Glomerular visceral epithelial cell (primary cell): ENCODE data around the gene KDM6A.
"Not testable (repeated sequence)": the region's sequence is repeated elsewhere in the genome, so short reads cannot be mapped to it uniquely, and the experiment has no call there.

ENCODE experiments used
- DNase-seq: peaks from one replicate; pipeline ENCODE4 v3.0.0-alpha.2; 2016; ENCODE audit errors: extremely low spot score

The KDM6A gene

DNA sequence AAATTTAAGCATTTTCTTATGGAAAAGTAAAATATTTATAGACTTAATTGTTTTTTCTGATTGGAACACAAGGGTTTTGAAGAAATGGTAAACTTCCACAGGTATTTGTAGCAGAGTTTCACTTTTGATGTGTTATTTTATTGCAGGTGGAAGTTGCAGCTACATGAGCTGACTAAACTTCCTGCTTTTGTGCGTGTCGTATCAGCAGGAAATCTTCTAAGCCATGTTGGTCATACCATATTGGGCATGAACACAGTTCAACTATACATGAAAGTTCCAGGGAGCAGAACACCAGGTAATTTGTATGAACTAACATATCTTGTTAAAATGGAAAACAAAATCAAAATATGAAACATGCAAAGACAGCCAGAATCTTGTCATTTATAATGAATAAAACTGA is 210.3 kb downstream of the KDM6A start:
- no peak for DNase-seq

DNA sequence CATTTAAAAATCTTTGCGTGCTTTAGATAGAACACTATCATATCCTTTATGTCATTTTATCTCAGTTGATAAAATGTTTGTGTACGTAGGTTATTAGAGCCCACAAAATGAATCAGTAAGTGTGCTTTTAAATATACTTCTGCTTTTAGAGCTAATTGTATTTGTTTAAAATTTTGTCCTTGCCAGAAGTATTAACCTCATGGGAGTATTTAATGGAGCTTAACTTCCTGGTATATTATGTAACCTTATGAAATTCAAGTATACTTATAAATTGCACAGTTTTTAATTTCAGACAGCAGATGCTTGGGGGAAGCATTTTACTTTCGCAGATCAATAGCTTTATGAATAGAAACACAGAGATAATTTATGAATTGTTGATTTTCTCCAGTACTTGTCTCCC is 237.5 kb downstream of the KDM6A start:
- DNase-seq: no peak

DNA sequence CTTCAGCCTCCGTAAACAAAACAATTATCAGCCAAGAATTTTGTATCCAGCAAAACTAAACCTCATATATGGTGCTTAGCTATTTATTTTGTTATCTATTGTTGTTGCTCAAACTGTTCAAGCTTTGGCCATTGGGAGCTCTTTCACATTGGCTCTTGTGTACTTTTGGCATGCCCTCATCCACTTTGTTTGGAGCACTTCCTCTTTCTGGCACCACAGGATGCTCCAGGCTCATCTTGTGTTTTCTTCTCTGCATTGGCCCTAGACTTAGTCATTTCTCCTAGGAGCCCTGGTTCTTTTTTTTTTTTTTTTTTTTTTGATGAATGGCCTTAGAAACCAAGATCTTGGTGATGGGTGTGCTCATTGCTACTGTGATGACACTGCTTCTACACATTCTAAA is 253.2 kb downstream of the KDM6A start:
- no peak for DNase-seq

- DNase-seq: no peak
Observed at GRCh38 chrX:45128896-45129454, 256.0 kb downstream of the KDM6A start.

- DNase-seq: no peak
Observed at GRCh38 chrX:45133465-45133864, 260.5 kb downstream of the KDM6A start.

DNA sequence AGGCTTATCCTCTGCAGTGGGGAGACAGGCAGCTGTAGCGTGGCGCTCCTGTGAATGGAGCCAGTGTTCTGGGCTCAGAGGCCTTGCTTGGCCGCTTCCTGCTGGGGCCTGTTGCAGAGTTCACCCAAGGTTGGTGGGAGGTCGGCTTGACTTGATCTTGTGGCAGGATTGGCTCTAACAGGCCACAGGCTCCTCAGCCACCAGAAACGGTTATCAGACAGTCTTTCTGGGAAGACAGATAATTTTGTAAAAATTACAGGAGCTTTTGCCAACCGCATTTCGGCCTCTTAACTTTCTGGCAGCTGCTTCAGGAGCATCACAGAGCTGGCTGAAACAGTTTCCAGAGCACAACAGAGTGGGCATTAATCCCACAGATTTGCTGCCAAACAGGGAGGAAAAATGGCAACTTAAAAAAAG is 261.3 kb downstream of the KDM6A start:
- DNase-seq: no peak

- DNase-seq: no peak
Observed at GRCh38 chrX:45134775-45135174, 261.8 kb downstream of the KDM6A start.

DNA sequence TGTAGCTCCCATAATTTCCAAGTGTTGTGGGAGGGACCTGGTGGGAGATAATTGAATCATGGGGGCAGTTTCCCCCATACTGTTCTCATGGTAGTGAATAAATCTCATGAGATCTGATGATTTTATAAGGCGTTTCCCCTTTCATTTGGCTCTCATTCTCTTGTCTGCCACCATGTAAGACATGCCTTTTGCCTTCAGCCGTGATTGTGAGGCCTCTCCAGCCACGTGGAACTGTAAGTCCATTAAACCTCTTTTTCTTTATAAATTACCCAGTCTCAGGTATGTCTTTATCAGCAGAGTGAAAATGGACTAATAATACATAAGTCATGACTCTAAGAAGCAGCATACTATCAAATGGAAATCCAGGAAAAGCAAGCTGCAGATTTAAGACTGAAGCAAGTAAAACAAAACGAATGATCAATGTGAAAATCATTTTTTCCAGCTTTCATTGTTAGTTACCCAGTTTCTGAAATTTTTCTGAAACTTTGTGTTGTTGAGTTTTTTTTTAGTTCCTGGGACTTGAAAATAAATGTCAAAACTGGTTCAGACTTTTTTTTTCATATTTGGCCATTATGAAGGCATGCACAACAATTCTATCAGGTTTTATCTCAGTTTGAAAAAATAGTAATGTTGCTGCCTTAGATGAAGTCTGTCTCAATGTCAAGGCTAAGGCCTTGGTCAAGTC is 262.5 kb downstream of the KDM6A start:
- not testable (repeated sequence) for DNase-seq

DNA sequence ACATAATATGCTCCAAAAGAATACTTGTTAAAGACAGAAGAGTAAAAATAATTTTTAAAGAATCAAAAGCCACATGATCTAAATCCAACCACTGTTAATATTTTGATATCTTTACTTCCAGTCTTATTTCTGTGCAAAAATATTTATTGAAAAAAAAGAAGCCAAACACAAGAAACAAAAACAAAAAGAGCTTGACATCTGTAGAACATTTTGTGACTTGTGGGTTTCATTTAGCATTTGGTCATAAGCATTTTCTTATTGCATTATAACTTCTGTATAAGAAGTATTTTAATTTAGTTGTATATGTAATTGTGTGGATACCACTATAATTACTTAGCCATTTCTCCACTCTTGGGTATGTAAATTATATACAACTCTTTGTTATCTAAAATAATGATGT is 264.5 kb downstream of the KDM6A start:
- no peak for DNase-seq

DNA sequence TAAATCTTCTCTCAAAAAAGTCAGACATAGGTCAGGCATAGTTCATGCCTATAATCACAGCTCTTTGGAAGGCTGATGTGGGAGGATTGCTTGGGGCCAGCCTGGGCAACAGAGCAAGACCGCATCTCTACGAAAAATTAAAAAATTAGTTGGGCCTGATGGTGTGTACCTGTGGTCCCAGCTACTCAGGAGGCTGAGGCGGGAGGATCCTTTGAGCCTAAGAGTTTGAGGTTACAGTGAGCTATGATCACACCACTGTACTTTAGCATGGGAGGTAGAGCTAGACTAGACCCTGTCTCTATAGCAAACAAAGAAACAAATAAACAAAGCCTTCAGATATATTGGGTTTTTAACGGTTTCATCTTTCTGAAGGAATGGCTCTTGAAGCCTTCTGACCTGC is 265.5 kb downstream of the KDM6A start:
- no peak for DNase-seq

GRCh38 chrX:45140812-45141211 is 267.8 kb downstream of the KDM6A start:
- no peak for DNase-seq

DNA sequence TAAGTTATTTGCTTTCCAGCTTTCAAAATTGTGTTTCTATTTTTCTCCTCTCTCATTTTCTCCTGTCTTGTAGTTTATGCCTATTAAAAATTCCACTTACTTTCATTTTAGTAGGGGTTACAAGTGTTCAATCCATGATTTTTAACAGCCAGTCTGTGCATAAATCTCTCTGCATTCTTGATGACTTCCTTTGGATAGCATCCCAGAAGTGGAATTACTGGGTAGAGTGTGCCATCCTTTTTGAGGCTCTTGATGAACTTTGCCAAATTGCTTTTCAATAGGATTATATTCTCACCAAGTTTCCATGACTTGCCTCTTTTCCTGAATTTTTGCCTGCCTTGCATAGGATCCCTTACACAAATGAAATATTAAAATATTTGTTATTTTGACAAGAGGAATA is 269.2 kb downstream of the KDM6A start:
- DNase-seq: no peak

DNA sequence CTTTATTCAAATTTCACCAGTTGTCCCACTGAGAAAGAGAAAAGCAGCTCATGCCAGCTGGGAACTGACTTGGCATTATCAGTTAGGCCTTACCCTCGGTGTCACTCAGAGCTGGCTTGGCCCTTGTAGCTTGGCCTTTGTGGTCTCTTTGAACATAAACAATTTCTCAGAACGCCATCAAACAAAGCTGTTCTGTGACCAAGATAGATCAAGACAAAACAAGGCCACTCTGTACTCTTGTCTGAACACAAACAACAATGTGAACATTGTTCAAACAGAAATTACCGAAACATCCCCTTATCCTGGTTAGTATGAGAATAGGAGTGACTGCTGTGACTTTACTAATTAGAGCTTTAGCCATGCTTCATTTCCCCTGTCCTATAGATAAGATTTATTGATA is 270.5 kb downstream of the KDM6A start:
- DNase-seq: no peak

DNA sequence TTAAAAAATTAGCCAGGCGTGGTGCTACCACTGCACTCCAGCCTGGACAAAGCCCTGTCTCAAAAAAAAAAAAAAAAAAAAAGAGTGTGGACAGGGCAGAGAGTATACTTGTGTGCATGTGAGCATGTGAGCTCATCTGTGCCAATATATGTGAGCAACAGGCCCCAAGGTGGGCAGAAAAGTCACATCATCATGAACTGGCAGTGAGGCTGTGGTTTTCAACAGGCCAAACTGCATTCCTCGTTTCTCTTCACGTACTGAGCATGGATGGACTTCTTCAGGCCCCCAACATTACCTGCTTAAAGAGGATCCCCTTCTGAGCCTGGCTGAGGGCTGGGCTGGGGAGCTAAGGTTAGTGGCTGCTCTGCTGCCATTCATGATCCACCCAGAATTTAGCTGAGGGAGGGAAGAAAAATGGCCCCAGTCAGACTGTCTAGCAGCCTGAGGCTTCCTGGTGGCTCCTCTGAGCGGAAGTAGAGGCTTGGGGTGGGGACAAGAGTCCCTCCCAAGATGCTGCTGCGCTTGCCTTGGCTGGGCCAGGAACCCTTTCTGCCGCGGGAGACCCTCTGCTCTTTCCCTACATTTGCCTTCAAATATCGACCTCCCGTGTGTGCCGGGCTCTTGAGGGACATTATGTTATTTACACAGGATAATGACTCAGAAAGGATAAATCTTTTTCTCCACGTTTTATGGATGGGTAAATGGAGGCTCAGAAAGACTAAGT is 272.7 kb downstream of the KDM6A start:
- no peak for DNase-seq

GRCh38 chrX:45150821-45151220 is 277.8 kb downstream of the KDM6A start:
- DNase-seq: no peak

- no peak for DNase-seq
Observed at GRCh38 chrX:45154033-45154360, 281.0 kb downstream of the KDM6A start.

DNA sequence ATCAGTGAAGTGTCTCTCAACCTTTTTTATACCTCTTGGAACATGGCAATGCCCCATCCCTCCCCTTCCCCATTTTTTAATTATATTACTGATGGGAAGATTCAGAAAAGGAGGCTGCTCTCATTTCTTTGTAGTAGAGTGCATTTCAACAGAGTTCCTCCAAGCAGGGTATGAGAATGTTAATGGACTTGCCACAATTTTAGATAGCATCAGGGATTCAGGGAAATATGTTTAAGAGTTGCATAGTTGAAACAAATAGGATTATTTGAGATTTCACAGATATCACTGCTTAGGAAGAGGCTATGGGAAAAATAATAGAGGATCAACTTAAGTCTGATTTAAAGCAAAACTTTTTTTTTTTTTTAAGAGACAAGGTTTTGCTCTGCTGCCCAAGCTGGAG is 281.5 kb downstream of the KDM6A start:
- DNase-seq: no peak

DNA sequence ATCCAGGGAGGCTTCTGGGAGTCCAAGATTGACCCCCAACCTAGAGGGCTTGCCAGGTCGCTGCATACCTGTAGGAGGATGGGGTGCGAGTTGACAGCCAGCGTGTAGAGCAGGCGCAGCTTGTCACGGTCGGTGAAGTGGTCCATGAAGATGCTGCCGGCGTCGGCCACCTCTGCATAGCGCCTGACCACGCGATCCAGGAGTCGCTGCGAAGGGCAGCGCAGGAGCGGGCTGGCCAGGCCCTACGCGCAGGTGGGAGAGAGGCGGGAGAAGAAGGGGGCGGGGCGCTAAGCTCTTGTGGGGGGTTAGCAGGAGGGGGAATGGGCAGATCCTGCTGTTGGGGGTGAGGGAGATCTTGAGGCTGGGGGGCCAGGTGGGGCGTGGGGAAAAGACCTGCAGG is 284.7 kb downstream of the KDM6A start:
- no peak for DNase-seq
